ENCODE results near the gene FASLG.
"Not testable (repeated sequence)": the region's sequence is repeated elsewhere in the genome, so short reads cannot be mapped to it uniquely, and the experiment has no call there.

The FASLG gene

GRCh38 chr1:172688428-172689085 lies 29.7 kb downstream of the FASLG start:
- not testable (repeated sequence) for DNase-seq

GRCh38 chr1:172690925-172691324 lies 32.0 kb downstream of the FASLG start:
- DNase-seq: not testable (repeated sequence)

GRCh38 chr1:172697534-172698002 lies 38.7 kb downstream of the FASLG start:
- DNase-seq: no peak

GRCh38 chr1:172698224-172698623 lies 39.3 kb downstream of the FASLG start:
- DNase-seq: no peak

- no peak for DNase-seq
Observed at GRCh38 chr1:172699111-172699510, 40.2 kb downstream of the FASLG start.

- no peak for DNase-seq
Observed at GRCh38 chr1:172699695-172700227, 40.9 kb downstream of the FASLG start.

GRCh38 chr1:172700556-172700955 lies 41.7 kb downstream of the FASLG start:
- DNase-seq: no peak

GRCh38 chr1:172704001-172704400 lies 45.1 kb downstream of the FASLG start:
- DNase-seq: no peak

- DNase-seq: no peak
Observed at GRCh38 chr1:172704420-172705210, 45.7 kb downstream of the FASLG start.

GRCh38 chr1:172708452-172708851 lies 49.5 kb downstream of the FASLG start:
- DNase-seq: no peak

- no peak for DNase-seq
Observed at GRCh38 chr1:172711558-172711957, 52.7 kb downstream of the FASLG start.

GRCh38 chr1:172713466-172713865 lies 54.6 kb downstream of the FASLG start:
- no peak for DNase-seq
